Duodenal mucosa (tissue), 2 donors: ENCODE measurements around the gene LBR.
A peak's percentile ranks its signal among the peaks of the same experiment; 100 is the strongest.

Experiments
- H3K27ac ChIP-seq: one replicate; pipeline ENCODE4 v1.7.0; 2013; ENCODE audit warnings: low read depth, low read length
- H3K27me3 ChIP-seq, 2 donors: one replicate each; pipeline ENCODE4 v1.7.0; 2013; ENCODE audit warnings: low read length in 2 of 2, control low read depth in 1 of 2; ENCODE audit not compliant: insufficient read depth in 2 of 2, control insufficient read depth in 1 of 2
- H3K36me3 ChIP-seq, 2 donors: one replicate each; pipeline ENCODE4 v1.7.0; 2013; ENCODE audit warnings: low read length in 2 of 2, control low read depth in 1 of 2; ENCODE audit not compliant: insufficient read depth in 2 of 2, control insufficient read depth in 1 of 2
- H3K4me1 ChIP-seq, 2 donors: one replicate each; pipeline ENCODE4 v1.7.0; 2013; ENCODE audit warnings: low read length in 2 of 2, control low read depth in 1 of 2; ENCODE audit not compliant: insufficient read depth in 2 of 2, control insufficient read depth in 1 of 2
- H3K4me3 ChIP-seq, 2 donors: one replicate each; pipeline ENCODE4 v1.7.0; 2013; ENCODE audit warnings: low read length in 2 of 2, low read depth in 1 of 2
- H3K9ac ChIP-seq, 2 donors: one replicate each; pipeline ENCODE4 v1.7.0; 2013; ENCODE audit warnings: low read length in 2 of 2, low read depth in 1 of 2
- H3K9me3 ChIP-seq, 2 donors: one replicate each; pipeline ENCODE4 v1.7.0; 2013; ENCODE audit warnings: low read length in 2 of 2, control low read depth in 1 of 2; ENCODE audit not compliant: control insufficient read depth in 1 of 2

Gene LBR

DNA sequence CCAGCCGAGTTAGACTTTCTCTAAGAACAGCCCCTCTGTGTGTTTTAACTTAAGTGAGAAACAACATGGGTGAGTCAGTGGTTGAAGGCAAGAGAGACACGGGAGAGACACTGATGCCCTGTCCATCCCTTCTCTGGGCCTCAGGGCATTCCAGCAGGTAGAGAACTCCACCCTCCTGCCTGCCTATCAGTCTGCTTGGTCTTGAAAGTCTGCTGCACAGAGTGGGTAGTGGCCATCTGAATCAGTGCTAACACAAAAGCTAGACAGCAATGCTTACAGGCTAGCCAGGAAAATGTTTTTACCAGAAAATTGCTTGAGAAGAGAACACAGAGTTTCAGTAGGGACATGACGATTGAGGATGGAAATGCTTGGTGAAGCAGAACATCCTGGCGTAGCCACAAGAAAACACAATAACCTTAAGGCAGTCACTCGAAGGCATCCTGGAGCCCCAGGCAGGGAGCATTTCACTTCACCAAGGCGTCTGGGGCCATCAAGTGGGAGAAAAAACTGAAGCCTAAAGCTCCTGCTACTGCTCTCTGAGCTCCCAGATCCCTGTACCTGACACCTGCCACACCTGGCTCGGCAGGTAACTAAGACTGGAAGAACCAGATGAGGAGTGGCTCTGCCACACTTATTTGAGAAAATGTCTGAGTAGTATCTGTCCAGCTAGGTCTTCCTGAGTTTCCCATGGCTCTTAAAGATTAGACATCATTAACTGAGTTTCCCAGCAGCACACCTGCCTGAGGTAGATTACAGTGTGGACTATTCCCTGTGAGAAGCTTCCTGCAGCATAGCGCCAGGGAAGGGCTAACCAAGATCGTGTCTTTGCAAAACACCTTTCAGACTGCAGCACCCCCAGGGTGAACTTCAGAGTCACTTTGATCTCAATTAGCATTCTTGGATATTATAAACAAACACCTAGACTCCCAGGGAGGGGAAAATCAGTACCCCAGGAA is 18.1 kb upstream of the LBR start:
- H3K9ac ChIP-seq = peak overlapping the region; percentile 2 to 37
- no peaks in the 10 kb centered on the region for H3K9me3 ChIP-seq
- H3K4me1 ChIP-seq = peaks cover 69 to 75% of the 10 kb centered on the region in 2 donors
- no peaks in the 10 kb centered on the region for H3K36me3 ChIP-seq
- peak overlapping the region in 1 of 2 donors; percentile 33 for H3K4me3 ChIP-seq
- H3K27me3 ChIP-seq = no peaks in the 10 kb centered on the region
- H3K27ac ChIP-seq = peak overlapping the region; percentile 23

DNA sequence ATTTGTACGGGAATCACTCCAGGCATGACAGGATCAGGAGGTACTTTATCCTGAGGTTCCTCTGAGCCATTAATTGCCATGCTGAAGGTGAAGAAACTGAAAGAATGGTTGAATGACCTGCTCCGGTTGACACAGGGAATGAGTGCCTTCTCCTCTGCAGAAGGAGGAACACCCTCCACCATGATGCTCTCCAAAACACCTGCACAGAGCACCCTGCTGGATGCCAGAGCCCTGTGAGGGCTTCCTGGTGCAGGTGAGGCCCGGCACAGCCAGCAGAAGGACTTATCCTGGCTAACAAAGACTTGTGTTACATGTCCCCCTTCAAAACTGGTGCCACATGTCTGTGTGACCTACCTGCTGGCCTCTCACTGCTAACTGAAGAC is 14.3 kb upstream of the LBR start:
- peak overlapping the region; percentile 27 for H3K27ac ChIP-seq
- H3K4me3 ChIP-seq = peak overlapping the region; percentile 10 to 16
- no peaks in the 10 kb centered on the region for H3K27me3 ChIP-seq
- peaks cover 57 to 76% of the 10 kb centered on the region in 2 donors for H3K4me1 ChIP-seq
- no peaks in the 10 kb centered on the region for H3K9me3 ChIP-seq
- no peaks in the 10 kb centered on the region for H3K36me3 ChIP-seq
- peak overlapping the region; percentile 41 to 69 for H3K9ac ChIP-seq

DNA sequence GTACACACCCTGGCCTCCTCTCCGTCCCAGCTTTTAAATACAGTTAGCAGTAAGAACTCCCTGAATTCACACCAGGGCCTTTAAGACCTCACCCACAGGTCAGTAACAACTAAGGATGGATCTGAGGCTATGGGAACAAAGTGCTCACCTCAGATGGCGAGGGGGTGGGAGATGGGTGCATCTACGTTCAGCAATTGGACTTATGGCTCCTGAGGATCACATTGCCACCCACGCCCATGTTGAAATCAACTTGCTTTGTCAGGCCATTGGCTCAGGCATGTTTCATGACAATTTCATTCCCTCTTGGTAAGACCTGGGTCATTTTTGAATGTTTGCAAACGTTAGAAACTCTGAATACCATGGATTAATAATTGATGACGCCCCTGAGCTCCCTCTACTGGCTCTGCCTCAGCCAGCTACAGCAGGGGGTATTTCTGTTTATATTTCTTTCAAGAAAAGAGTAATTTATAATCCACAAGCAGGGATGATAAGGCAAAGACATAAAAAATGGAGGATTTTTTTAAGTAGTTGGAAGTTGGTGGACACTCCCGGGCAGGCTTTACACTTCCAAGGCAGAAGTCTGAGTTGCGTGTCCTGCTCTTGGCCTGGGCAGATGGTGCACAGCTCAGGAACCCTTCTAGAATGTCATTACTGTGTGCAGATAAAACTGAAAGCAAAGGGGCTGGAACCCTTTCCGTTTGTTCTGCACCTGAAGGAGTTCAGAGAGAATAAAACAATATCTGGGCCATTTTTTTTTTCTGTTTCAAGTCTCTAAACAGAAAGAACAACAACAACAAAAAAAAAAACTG is 13.7 kb upstream of the LBR start:
- no peaks in the 10 kb centered on the region for H3K9me3 ChIP-seq
- H3K4me1 ChIP-seq = peaks cover 51 to 70% of the 10 kb centered on the region in 2 donors
- H3K27ac ChIP-seq = peak overlapping the region; percentile 67
- no peaks in the 10 kb centered on the region for H3K27me3 ChIP-seq
- peak overlapping the region; percentile 16 to 41 for H3K9ac ChIP-seq
- H3K4me3 ChIP-seq = peak overlapping the region; percentile 10 to 16
- no peaks in the 10 kb centered on the region for H3K36me3 ChIP-seq

DNA sequence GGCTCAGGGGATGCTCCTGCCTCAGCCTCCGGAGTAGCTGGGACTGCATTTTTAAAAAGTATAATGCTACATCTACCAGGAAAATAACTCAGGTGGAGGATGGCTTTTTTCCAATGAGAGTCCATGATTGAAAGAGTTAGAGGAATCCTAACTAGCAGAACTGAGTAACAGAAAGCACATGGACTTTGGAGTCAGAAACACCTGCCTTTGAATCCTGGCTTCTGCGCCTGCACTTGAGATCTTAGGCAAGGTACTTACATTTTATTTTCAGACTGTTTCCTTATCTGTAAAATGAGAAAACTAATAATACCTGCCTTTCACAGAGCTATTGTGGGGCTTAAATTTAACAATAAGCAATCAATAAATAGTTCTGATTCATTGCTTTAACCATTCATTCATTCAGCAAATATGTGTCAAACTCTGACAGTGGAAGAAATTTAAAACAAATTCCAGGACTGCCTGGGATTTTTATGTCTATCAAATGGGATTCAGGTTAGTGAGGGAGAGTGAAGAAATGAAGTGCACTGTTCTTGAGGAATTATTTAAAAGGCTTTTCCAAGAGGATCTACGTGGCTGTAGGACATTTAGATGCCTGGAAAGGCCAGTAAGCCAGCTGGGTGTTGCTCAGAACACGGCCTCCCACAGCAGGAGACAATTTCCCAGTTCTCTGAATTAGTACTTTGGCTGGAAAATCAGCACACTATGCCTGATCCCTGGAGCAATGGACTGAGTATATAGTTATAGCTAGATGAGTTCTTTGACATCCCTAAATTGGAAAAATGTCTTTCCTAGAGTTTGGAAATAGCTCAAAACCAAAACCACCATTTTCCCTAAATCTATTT is 12.8 kb upstream of the LBR start:
- H3K4me1 ChIP-seq = peaks cover 42 to 70% of the 10 kb centered on the region in 2 donors
- no peaks in the 10 kb centered on the region for H3K27me3 ChIP-seq
- no peaks in the 10 kb centered on the region for H3K9me3 ChIP-seq
- peak overlapping the region; percentile 10 to 12 for H3K4me3 ChIP-seq
- H3K27ac ChIP-seq = peak overlapping the region; percentile 71
- peak overlapping the region; percentile 21 to 41 for H3K9ac ChIP-seq
- H3K36me3 ChIP-seq = no peaks in the 10 kb centered on the region

DNA sequence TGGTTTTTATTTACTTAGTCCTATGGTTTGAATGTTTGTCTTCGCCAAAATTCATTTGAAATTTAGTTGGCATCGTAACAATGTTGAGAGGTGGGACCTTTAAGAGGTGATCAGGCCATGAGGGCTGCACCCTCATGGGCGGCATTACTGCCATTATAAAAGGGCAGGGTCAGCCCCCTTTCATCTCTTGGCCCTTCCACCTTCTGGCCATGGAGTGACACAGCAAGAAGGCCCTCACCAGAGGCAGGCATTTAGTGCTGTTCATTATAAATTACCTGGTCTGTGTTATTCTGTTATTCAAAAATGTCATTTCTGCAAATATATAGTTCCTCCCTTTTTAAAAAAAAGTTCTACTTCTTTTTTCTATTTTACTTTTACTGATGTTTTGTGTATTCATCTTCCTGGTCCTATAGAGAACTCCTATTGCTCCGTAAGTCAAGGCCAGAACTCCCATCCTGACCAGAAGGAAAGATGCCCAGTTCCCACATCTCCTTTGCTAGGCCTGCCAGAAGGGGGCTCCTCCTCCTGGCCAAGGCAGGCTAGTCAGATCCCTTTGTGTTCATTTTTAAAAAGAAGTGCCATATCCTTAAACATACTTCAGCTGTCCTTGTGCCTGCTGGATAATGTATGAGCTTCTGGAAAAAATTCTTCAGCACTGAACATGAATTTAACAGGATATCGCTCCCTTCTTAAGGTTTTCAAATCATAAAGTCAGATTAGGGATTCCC is 10.0 kb upstream of the LBR start:
- Histone ChIP-seq H3K4me1 (peaks cover 25 to 50% of the 10 kb centered on the region in 2 donors), H3K9ac (no peak overlapping the region), H3K4me3 (no peak overlapping the region), H3K36me3 (no peaks in the 10 kb centered on the region), H3K27ac (no peak overlapping the region), H3K27me3 (no peaks in the 10 kb centered on the region), H3K9me3 (no peaks in the 10 kb centered on the region)

DNA sequence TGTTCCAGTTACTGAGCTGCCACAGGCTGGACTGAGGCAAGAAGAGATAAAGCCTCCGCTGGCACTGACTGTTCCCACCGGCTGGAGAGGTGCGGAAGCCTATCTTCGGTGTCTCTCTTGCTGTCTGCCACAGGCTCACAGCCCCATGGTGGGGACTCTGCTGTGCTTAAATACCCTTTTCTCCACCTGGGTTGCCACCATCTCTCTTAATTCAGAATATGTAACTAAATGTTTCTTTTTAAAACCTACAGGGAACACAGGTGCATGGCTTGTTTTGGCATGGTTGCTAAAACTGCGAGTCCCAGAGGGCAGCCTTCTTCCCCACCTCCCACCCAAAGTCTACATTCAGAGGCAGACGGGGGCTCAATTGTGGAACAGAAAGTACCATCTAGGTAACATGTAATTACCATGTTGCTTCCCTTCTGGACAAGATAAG is 8.1 kb upstream of the LBR start:
- Histone ChIP-seq H3K9ac (no peak overlapping the region), H3K27me3 (no peaks in the 10 kb centered on the region), H3K9me3 (no peaks in the 10 kb centered on the region), H3K4me3 (no peak overlapping the region), H3K4me1 (peaks cover 8 to 31% of the 10 kb centered on the region in 2 donors), H3K27ac (no peak overlapping the region), H3K36me3 (no peaks in the 10 kb centered on the region)

DNA sequence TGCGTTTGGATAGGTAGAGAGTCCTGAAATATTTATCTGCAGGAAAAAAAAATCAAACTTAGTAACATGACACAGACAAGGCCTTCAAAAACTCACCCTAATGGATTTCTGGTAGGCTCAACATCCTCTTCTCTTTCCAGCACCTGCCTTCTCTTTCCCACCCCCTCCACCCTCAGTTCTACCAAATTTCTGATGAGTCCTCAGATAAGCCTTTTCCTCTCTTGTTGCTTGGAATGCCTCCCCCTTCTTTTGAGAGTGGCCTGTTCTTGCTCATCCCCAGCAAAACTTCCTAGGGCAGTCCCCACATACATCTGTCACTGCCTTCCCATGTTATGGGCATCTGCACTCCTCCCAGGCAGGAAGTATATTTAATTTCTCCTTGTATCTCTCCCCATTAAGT is 7.6 kb upstream of the LBR start:
- H3K4me1 ChIP-seq = peaks cover 3 to 26% of the 10 kb centered on the region in 2 donors
- H3K27ac ChIP-seq = no peak overlapping the region
- H3K4me3 ChIP-seq = no peak overlapping the region
- H3K9me3 ChIP-seq = no peaks in the 10 kb centered on the region
- H3K36me3 ChIP-seq = no peaks in the 10 kb centered on the region
- H3K9ac ChIP-seq = no peak overlapping the region
- H3K27me3 ChIP-seq = no peaks in the 10 kb centered on the region

DNA sequence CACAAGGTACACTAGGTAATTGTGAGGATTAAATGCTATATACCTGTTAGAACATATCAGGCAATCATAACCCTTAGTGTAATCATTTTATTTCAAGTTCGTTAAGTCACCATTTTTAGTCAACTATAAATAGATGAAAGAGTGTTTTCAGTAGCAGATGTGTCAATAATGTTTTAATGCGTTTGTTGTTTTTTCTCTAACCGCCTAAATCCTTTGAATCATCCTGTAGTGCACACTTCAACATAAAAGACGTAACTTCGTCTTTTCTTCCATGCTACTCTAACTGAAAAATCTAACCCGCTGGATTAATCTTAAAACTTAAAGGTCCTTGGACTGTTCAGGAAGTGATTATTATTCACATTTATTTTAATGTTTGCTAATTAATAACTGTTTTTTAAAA is 7.2 kb upstream of the LBR start:
- no peak overlapping the region for H3K27ac ChIP-seq
- H3K27me3 ChIP-seq = no peaks in the 10 kb centered on the region
- H3K4me3 ChIP-seq = no peak overlapping the region
- H3K9me3 ChIP-seq = no peaks in the 10 kb centered on the region
- H3K36me3 ChIP-seq = no peaks in the 10 kb centered on the region
- H3K4me1 ChIP-seq = peaks cover 3 to 22% of the 10 kb centered on the region in 2 donors
- no peak overlapping the region for H3K9ac ChIP-seq

DNA sequence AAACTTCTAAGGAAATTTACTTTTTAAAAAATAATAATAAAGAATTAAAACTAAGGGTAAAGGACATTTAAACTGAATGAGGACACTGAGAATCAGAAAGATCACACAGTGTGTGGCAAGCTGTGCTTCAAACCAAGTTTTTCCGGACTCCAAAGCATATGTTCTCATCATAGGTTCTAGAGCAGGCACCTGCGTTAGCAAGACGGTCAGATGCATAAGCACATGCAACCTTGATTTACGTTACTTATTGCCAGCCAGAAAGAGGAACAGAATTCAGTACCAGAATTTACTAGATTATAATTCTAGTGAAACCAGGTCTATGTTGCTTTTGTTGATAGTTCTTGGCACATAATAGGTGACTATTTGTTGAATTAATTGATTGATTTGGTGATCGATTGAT is 6.2 kb upstream of the LBR start:
- Histone ChIP-seq H3K27me3 (no peaks in the 10 kb centered on the region), H3K9ac (no peak overlapping the region), H3K4me1 (peaks cover 0 to 19% of the 10 kb centered on the region in 2 donors), H3K27ac (no peak overlapping the region), H3K9me3 (no peaks in the 10 kb centered on the region), H3K4me3 (no peak overlapping the region), H3K36me3 (no peaks in the 10 kb centered on the region)
